IPS DF 6.9 (cell line): Measurements from ENCODE around the gene PAX1.

ENCODE experiments used
- DNase-seq: peaks from one replicate; pipeline ENCODE4 v3.0.0-alpha.2; 2013; ENCODE audit warnings: low read depth, low spot score
- H3K27ac ChIP-seq: one replicate; pipeline ENCODE4 v1.5.1; 2013; ENCODE audit warnings: low read length, control low read depth
- H3K27me3 ChIP-seq: 2 replicates; pipeline ENCODE4 v1.6.1; 2013; ENCODE audit warnings: mild to moderate bottlenecking, low read length; ENCODE audit not compliant: control insufficient read depth, insufficient read depth
- H3K36me3 ChIP-seq: 2 replicates; pipeline ENCODE4 v1.6.1; 2013; ENCODE audit warnings: low read length; ENCODE audit not compliant: control insufficient read depth, insufficient read depth
- H3K4me1 ChIP-seq: 2 replicates; pipeline ENCODE4 v1.6.1; 2013; ENCODE audit warnings: low read length; ENCODE audit not compliant: control insufficient read depth, insufficient read depth
- H3K4me3 ChIP-seq: 2 replicates; pipeline ENCODE4 v1.5.1; 2013; ENCODE audit warnings: mild to moderate bottlenecking, low read length
- H3K9me3 ChIP-seq: 2 replicates; pipeline ENCODE4 v1.6.1; 2013; ENCODE audit warnings: low read length, inconsistent platforms; ENCODE audit not compliant: control insufficient read depth, insufficient read depth
- WGBS: extraction: QIAGEN DNeasy Blood & Tissue Kit; methylation state at CpG from one replicate; pipeline ENCODE4 v1.1.7; 2013; ENCODE audit warnings: mixed read lengths, missing lambda C conversion rate; ENCODE audit not compliant: insufficient read length, insufficient coverage; 5-methylcytosine and 5-hydroxymethylcytosine counted together

Gene PAX1

DNA sequence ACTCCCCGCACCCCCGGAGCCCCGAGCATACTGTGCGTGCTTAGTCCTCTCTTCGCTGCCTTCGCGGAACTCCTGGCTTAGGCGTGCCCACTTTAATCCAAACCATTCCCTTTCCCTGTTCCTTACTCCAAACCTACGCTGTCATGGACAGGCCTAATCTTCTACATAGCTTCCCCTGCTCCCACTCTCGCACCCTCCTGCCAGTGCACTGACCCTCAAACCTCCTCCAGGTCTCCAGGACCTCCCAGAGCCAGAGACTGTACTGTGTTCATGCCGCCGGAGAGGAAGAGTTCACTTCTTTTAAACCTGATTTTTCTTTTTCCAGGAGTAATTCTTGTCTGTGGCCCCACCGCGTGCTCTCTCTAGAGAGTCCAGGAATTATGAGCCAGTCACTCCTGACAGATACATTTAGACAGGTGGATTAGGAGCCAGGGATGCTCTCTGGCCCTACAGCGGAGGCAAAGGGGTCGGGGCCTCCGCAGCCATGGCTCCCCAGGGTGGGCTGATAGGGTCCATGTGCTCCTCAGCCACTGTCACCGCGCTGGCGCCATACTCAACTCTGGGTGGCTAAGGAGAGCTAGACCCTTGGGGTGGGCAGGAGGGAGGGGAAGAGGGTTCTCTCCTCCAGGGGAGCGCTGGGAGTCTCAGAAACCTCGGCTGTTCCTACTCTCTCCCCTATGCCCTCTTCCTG is 1.6 kb upstream of the PAX1 start:
- Histone ChIP-seq H3K9me3 (no peaks in the 10 kb centered on the region), H3K4me3 (no peak overlapping the region), H3K4me1 (0 out of 2 replicates have a peak, but pooled peaks cover 5% of the 10 kb centered on the region), H3K27me3 (peaks cover 94% of the 10 kb centered on the region), H3K27ac (no peak overlapping the region), H3K36me3 (no peaks in the 10 kb centered on the region)
- DNase-seq = no peak
- no CpG with 5 or more reads among the region's 22 CpGs for WGBS

DNA sequence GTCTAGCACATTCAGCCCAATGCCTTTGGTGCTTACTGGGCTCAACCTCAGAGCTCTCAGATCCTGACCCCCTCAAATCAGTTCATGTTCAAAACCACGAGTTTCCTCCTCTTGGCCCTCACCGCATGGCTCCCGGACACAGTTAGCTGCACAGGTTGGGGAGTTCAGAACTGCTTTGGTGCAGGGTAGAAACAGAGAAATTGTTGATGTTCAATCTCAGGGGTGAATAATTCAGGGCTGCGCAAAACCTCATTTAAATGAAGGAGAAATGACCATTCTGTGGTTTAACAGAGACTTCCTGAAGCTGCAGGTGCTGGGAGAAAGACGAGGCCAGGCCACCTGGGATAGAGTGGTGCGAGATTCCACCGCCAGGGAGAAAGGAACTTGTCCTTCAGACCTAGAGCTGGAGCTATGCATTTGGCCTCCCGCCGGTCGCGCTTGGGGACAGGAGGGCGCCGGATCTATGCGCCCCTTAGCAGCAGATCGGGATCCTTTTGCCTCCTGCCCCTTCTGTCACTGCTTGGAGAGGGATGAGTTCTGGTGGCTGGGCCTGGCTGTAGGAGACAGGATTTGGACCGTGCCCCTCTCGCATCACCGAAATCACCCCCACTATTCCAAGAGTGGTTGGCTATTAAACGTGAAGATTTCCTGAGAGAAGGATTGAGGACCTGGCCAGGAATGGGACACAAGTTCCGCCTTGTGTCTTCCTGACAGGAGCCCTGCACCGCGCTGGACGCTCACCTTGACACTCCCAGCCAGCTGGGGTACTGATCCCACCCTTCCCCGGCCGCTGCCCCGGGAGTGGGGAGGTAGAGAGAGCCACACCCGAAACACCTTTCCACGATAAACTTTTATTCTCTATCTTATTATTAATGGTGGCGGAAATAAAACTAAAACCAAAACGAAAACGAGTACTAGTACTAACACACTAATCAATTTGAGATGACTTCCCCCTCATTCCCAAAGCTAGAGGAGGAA is 767 bp upstream of the PAX1 start:
- no CpG with 5 or more reads among the region's 31 CpGs for WGBS
- peaks cover 97% of the 10 kb centered on the region for H3K27me3 ChIP-seq
- H3K27ac ChIP-seq = no peak overlapping the region
- H3K4me3 ChIP-seq = no peak overlapping the region
- no peaks in the 10 kb centered on the region for H3K36me3 ChIP-seq
- H3K4me1 ChIP-seq = peaks cover 6% of the 10 kb centered on the region; the same call in 1 of the 2 replicates
- no peak for DNase-seq
- no peaks in the 10 kb centered on the region for H3K9me3 ChIP-seq

DNA sequence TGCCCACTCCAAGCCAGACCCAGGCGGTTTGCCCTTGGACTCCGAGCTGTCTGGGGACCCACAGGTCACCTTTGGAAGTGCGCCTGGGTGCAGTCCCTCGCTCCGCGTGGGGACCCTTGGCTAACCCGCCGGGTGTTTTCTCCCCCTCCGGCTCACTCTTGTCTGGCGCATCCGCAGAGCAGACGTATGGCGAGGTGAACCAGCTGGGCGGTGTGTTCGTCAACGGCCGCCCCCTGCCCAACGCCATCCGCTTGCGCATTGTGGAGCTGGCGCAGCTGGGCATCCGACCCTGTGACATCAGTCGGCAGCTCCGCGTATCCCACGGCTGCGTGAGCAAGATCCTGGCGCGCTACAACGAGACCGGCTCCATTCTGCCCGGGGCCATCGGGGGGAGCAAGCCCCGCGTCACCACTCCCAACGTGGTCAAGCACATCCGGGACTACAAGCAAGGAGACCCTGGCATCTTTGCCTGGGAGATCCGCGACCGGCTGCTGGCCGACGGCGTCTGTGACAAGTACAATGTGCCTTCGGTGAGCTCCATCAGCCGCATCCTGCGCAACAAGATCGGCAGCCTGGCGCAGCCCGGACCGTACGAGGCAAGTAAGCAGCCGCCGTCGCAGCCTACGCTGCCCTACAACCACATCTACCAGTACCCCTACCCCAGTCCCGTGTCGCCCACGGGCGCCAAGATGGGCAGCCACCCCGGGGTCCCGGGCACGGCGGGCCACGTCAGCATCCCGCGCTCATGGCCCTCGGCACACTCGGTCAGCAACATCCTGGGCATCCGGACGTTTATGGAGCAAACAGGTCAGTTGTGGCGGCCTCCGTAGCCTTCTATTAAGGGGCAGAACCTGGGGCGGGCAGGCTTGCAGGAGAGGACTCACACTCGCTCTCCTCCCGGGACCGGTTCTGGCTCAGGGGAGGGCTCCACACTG is 1.1 kb downstream of the PAX1 start:
- no peak overlapping the region for H3K4me3 ChIP-seq
- no peak overlapping the region for H3K27ac ChIP-seq
- peaks cover 93% of the 10 kb centered on the region for H3K27me3 ChIP-seq
- no peaks in the 10 kb centered on the region for H3K36me3 ChIP-seq
- no peak for DNase-seq
- no CpG with 5 or more reads among the region's 76 CpGs for WGBS
- H3K9me3 ChIP-seq = no peaks in the 10 kb centered on the region
- H3K4me1 ChIP-seq = peaks cover 6% of the 10 kb centered on the region; the same call in 1 of the 2 replicates

DNA sequence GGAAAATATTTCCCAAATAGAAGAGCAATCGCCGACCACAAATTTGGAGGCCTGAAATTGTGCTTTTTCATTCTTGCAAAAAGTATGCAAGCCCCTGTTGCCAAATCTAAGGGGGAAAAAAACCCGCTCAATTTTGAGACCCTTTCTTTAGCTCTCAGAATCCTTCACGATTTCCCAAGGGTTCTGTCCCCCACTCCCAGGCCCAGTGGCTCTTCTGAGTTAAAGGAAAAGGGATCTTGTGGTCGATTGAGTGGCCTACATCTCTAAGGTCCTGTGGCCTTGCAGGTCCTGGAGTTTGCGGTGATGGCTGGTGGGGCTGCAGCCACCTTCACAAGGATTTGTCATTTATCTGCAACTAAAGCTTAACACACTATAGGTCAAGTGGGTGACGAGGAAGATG is 1.8 kb downstream of the PAX1 start:
- Histone ChIP-seq H3K4me3 (no peak overlapping the region), H3K9me3 (no peaks in the 10 kb centered on the region), H3K27me3 (peaks cover 89% of the 10 kb centered on the region), H3K27ac (no peak overlapping the region), H3K36me3 (no peaks in the 10 kb centered on the region), H3K4me1 (peaks cover 6% of the 10 kb centered on the region; the same call in 1 of the 2 replicates)
- DNase-seq = no peak
- WGBS = no CpG with 5 or more reads among the region's 7 CpGs

DNA sequence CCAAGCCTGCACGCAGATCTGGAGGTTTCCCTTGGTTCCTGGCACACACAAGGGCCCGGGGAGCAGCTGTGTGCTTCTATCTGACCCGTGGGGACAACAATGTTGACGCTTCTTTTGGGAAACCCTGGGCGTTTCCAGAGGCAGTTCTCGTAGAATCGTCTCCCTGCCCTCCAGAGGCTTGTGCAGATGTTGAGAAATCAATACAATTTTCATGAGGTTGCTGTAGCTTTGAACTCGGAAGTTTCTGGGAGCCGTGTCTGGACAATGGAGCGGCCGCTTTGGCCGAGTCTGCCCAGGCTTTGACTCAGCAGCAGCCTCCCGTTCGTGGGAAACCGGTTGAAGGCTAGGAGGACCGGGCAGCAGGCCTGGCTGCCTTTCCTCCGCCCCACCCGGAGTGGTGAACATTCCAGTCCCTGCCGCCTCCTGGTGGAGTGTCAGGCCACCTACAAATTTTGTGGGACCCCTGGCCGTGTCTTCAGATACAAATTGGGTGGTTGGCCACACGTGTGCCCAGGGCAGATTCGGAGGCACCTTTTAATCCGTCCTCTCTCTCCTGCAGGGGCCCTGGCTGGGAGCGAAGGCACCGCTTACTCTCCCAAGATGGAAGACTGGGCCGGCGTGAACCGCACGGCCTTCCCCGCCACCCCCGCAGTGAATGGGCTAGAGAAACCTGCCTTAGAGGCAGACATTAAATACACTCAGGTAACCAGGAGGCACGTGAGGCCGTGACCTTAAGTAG is 2.7 kb downstream of the PAX1 start:
- peaks cover 89% of the 10 kb centered on the region for H3K27me3 ChIP-seq
- H3K9me3 ChIP-seq = no peaks in the 10 kb centered on the region
- no peak overlapping the region for H3K4me3 ChIP-seq
- no peak for DNase-seq
- WGBS = no CpG with 5 or more reads among the region's 33 CpGs
- peaks cover 6% of the 10 kb centered on the region; the same call in 1 of the 2 replicates for H3K4me1 ChIP-seq
- H3K27ac ChIP-seq = no peak overlapping the region
- H3K36me3 ChIP-seq = no peaks in the 10 kb centered on the region

DNA sequence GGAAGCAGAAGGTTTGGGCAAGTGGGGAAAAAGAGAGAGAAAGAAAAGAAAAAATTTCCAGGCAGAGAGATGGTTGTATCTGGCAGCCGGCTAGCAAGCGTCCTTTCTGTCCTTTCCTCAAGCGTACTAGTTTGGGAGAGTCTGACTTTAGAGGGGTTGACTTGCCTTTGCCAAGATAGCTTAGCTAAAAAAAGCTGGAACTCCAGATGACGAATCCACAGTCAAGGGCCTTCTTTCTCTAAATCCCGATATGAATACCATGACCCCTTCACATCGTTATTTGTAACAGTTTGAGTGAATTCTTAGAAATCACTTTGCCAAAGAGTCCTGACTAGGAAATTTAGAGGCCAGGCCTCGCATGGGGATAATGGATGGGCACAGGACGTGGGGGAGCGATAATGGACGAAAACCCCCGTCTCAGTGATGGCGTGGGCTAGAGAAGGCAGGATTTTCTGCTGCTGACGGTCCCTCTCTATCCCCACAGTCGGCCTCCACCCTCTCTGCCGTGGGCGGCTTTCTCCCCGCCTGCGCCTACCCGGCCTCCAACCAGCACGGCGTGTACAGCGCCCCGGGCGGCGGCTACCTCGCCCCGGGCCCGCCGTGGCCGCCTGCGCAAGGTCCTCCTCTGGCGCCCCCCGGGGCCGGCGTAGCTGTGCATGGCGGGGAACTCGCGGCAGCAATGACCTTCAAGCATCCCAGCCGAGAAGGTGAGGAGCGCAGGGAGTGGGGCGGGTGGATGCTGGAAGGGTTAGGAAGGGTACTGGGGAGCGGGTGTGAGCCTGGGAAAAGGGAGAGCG is 3.5 kb downstream of the PAX1 start:
- H3K4me1 ChIP-seq = peaks cover 6% of the 10 kb centered on the region; the same call in 1 of the 2 replicates
- no peaks in the 10 kb centered on the region for H3K9me3 ChIP-seq
- no peak overlapping the region for H3K27ac ChIP-seq
- H3K36me3 ChIP-seq = no peaks in the 10 kb centered on the region
- no peak for DNase-seq
- H3K4me3 ChIP-seq = no peak overlapping the region
- no CpG with 5 or more reads among the region's 43 CpGs for WGBS
- peaks cover 89% of the 10 kb centered on the region for H3K27me3 ChIP-seq

GRCh38 chr20:21709535-21709904 is 4.1 kb downstream of the PAX1 start:
- no CpG with 5 or more reads among the region's 6 CpGs for WGBS
- Histone ChIP-seq H3K4me1 (peaks cover 6% of the 10 kb centered on the region; the same call in 1 of the 2 replicates), H3K4me3 (no peak overlapping the region), H3K27me3 (peaks cover 87% of the 10 kb centered on the region), H3K27ac (no peak overlapping the region), H3K36me3 (no peaks in the 10 kb centered on the region), H3K9me3 (no peaks in the 10 kb centered on the region)
- DNase-seq = no peak

DNA sequence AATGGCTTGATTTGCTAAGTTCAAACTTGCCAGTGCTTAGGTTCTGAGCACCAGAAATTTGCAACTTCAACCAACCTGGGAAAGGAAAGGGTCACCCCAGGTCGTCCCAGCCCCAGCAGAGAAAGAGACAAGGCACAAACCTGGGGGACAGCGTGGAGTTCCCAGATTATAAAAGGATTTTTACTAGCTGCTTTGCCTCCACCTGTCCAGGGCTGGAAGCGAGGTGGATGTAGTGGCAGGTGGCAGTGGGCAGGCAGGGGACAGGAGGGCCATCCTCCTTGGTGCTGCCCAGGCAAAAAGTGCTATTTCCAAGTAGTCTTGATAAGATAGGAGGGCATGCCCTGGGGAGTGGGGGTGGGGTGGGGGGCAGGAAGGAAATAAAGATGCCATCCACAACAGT is 4.9 kb downstream of the PAX1 start:
- WGBS = no CpG with 5 or more reads among the region's 3 CpGs
- H3K4me3 ChIP-seq = no peak overlapping the region
- H3K27me3 ChIP-seq = peaks cover 87% of the 10 kb centered on the region
- no peaks in the 10 kb centered on the region for H3K9me3 ChIP-seq
- no peak for DNase-seq
- no peaks in the 10 kb centered on the region for H3K36me3 ChIP-seq
- no peak overlapping the region for H3K27ac ChIP-seq
- H3K4me1 ChIP-seq = peaks cover 6% of the 10 kb centered on the region; the same call in 1 of the 2 replicates

- H3K27ac ChIP-seq = no peak overlapping the region
- no peaks in the 10 kb centered on the region for H3K9me3 ChIP-seq
- peaks cover 4% of the 10 kb centered on the region; the same call in 1 of the 2 replicates for H3K4me1 ChIP-seq
- WGBS = 100% methylated on average over 2 of the region's 5 CpGs
- H3K27me3 ChIP-seq = peaks cover 88% of the 10 kb centered on the region
- DNase-seq = no peak
- H3K4me3 ChIP-seq = no peak overlapping the region
- H3K36me3 ChIP-seq = no peaks in the 10 kb centered on the region
These were observed 5.5 kb downstream of the PAX1 start for GRCh38 chr20:21710863-21711431.
